ENCODE results near the gene RNASE11. TPM values are rescaled to one million over a fixed set of nuclear protein-coding genes. Genes with fewer than 3 reads are reported as not detected.

RNASE11 gene
- total RNA-seq: not detected in 2 replicates

DNA sequence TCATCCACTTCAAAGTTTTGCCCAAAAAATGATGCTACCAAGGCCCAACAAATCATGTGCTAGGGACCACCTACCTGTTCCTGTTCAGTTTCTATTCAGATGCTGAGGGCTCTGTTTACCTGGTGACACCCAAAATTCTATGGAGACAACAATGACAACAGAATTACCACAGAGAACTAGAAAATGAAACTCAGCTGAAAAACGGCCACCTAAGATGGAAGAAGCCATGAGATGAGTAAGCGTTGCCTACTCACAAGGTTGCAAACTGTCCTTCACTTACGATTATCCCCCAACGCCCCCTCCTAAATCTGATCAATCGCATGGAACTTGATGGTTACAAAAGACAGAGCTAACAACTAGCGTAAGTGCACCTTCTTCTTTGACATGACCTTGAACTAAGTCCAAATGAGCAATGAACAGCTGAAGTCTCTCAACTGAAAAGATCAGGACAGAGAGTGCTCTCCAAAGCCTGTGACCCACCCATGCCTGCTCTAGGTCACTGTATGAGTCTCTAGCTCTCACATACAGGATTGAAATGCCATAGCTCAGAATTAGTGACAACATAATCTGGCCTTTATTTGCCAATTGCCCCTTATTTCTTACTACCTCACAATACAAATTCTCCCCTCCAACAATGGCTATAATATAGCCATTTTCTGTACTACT, at the start of gene RNASE11:
Gene RNASE11 (minus strand): TSS at position 513 of the 666 bp plus-strand sequence.

DNA sequence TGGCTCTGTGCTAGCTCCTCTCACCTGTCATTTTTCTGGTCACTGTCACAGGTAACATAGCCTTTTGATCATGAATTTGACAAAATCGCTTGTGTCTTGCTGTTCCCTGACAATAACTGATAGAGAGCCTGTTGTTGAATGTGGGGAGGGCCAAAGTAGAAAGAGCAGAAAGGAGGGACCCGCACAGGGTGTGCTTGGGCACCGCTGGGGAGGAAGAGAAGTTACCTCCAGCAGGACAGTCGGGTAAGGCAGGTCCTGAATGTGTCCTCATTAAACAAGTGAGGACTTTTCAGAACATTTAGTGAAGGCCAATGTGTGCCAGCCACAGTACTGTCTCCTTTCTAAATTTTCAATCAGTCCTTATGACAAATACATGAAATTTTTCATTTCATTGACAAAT, 3.4 kb upstream of the RNASE11 start, which contains the start of gene RNASE12:
Gene RNASE12 (minus strand): TSS at position 142 of the 400 bp plus-strand sequence. CDS start 653 bp downstream, outside the sequence.

DNA sequence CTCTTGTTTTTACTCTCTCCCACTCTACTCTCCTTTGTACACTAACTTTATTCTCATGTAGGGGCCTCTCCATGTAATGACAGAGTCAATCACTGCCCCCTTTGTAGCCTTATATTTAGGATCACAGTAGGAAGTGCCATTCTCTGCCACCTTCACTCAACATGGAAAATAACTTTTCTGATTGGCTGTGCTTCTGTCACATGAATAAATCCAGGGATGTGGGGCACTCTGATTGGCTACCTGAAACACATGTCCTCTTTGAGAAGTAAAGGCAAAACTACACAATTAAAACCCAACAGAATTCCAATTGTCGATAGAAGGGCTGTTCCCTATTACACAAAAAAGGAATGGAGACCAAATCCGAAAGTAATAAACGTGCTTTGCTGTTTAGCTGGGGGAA, 26.8 kb downstream of the RNASE11 start, which contains the start of gene RNASE9:
Gene RNASE9 (minus strand): TSS at position 87 of the 400 bp plus-strand sequence.

Other genes starting within 250 kb of the RNASE11 start
- 7.3 and 11.2 TPM in 2 replicates for gene PARP2, start 244.4 kb downstream of the RNASE11 start, total RNA-seq
- 25.0 and 27.2 TPM in 2 replicates for gene TEP1, start 174.5 kb downstream of the RNASE11 start, total RNA-seq
- 0.13 and 0.22 TPM in 2 replicates for gene KLHL33, start 151.8 kb downstream of the RNASE11 start, total RNA-seq
- 39.3 and 45.1 TPM in 2 replicates for gene OSGEP, start 133.2 kb downstream of the RNASE11 start, total RNA-seq
- 58.0 and 73.2 TPM in 2 replicates for gene APEX1, start 132.8 kb downstream of the RNASE11 start, total RNA-seq
- 19.9 and 21.6 TPM in 2 replicates for gene PIP4P1, start 126.6 kb downstream of the RNASE11 start, total RNA-seq
- 30.3 and 38.5 TPM in 2 replicates for gene PNP, start 118.6 kb downstream of the RNASE11 start, total RNA-seq
- gene RNASE10, start 82.5 kb downstream of the RNASE11 start, total RNA-seq: not detected in 2 replicates
- gene RNASE9, start 27.0 kb downstream of the RNASE11 start, total RNA-seq: not detected in 2 replicates
- gene RNASE12, start 3.4 kb upstream of the RNASE11 start, total RNA-seq: not detected in 2 replicates
- not detected in 2 replicates for gene OR6S1, start 53.7 kb upstream of the RNASE11 start, total RNA-seq
- gene RNASE4, start 96.6 kb upstream of the RNASE11 start, total RNA-seq: 49.4 and 54.9 TPM in 2 replicates
- gene ANG, start 100.8 kb upstream of the RNASE11 start, total RNA-seq: 16.1 and 16.8 TPM in 2 replicates
- not detected in 2 replicates for gene EDDM3A, start 157.9 kb upstream of the RNASE11 start, total RNA-seq
- not detected in 2 replicates for gene EDDM3B, start 180.4 kb upstream of the RNASE11 start, total RNA-seq
- gene RNASE6, start 193.3 kb upstream of the RNASE11 start, total RNA-seq: not detected in 2 replicates
- gene RNASE1, start 214.8 kb upstream of the RNASE11 start, total RNA-seq: 1.1 TPM in 1 of 2 replicates, not detected in the other

Data from articular chondrocyte of knee joint (primary cell).